Measurements from ENCODE around the gene RCE1.

RCE1 gene

DNA sequence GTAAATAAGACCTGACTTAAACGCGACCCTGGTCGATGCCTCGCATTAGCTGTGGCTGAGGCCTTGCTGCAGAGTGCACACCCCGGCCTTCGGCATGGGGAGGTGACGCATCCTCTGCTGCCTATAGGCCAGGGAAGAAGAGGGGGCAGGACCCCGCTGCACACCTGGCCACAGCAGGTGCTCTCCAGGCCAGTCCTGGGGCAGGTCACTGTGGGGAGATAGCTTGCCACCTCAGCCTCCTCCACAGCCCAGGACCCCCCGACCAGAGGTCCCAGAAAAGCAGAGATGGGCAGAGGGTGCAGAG is 26.3 kb downstream of the RCE1 start:
- in situ Hi-C loops (cut with MboI; ENCODE audit: low sequenced_read_pairs, unreplicated experiment), result no loop called here
- TF ChIP-seq, protein P1, sequence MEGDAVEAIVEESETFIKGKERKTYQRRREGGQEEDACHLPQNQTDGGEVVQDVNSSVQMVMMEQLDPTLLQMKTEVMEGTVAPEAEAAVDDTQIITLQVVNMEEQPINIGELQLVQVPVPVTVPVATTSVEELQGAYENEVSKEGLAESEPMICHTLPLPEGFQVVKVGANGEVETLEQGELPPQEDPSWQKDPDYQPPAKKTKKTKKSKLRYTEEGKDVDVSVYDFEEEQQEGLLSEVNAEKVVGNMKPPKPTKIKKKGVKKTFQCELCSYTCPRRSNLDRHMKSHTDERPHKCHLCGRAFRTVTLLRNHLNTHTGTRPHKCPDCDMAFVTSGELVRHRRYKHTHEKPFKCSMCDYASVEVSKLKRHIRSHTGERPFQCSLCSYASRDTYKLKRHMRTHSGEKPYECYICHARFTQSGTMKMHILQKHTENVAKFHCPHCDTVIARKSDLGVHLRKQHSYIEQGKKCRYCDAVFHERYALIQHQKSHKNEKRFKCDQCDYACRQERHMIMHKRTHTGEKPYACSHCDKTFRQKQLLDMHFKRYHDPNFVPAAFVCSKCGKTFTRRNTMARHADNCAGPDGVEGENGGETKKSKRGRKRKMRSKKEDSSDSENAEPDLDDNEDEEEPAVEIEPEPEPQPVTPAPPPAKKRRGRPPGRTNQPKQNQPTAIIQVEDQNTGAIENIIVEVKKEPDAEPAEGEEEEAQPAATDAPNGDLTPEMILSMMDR (IDR thresholded peaks at IDR 0.05; ENCODE audit: borderline replicate concordance, control extremely low read depth, extremely low read depth, insufficient read depth, missing control alignments), result no peak
- no peak for DNase-seq (ENCODE audit: low spot score)

DNA sequence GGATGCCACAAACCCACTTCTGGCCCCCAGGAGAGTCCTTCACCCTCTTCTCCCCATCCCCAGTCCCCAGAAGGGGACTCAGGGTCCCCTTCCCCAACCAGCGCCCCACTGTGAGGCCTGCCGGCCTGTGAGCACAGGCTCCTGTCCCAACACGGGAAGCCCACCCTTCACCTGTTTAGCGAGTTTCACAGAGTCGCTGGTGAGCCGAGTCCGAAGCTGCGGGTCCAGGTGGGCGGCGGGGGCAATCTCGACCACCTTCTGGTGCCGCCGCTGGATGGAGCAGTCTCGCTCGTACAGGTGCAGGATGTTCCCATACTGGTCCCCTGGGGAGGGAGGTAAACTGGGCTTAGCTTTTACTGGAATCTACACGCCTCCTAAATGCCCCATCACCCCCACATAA is 26.9 kb downstream of the RCE1 start:
- DNase-seq (ENCODE audit: low spot score), result no peak
- TF ChIP-seq, protein P1 (IDR thresholded peaks at IDR 0.05; ENCODE audit: borderline replicate concordance, control extremely low read depth, extremely low read depth, insufficient read depth, missing control alignments), result no peak
- in situ Hi-C loops (cut with MboI; ENCODE audit: low sequenced_read_pairs, unreplicated experiment), result no loop called here

DNA sequence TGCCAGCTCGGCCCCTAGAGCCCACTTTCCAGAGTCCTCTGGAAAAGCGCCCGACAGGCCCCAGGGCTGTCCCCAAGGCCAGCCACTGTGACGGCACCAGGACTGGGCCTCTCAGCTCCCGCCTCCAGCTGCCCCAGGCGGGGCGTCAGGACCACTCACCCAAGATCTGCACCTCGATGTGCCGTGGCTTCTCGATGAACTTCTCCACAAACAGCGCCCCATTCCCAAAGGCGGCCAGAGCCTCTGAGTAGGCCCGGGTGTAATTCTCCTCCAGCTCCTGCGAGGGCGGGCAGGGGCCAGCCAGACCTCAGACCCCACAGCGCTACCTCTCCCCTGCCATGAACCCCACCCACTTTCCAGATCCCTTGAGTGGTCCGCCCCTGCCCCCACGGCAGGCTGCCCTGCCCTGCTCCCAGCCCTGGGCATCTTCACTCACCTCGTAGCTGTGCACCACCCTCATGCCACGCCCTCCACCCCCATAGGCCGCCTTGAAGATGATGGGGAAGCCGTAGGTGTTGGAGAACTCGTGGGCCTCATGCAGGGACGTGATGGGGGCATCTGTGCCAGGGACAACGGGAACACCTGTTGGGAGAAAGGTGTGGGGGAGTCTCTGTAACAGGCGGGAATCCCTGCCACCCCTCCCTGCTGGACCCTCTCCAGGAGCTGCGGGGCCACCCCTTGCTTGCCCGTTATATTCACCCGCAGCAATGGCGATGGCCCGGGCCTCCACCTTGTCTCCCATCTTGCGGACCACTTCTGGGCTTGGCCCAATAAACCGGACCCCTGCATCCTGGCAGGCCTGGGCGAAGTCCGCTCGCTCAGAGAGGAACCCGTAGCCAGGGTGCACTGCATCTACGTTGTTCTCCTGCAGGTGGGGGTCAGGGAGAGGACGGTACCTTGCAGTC is 27.6 kb downstream of the RCE1 start:
- in situ Hi-C loops (cut with MboI; ENCODE audit: low sequenced_read_pairs, unreplicated experiment), result no loop called here
- TF ChIP-seq, protein P1 (IDR thresholded peaks at IDR 0.05; ENCODE audit: borderline replicate concordance, control extremely low read depth, extremely low read depth, insufficient read depth, missing control alignments), result no peak
- no peak for DNase-seq (ENCODE audit: low spot score)

DNA sequence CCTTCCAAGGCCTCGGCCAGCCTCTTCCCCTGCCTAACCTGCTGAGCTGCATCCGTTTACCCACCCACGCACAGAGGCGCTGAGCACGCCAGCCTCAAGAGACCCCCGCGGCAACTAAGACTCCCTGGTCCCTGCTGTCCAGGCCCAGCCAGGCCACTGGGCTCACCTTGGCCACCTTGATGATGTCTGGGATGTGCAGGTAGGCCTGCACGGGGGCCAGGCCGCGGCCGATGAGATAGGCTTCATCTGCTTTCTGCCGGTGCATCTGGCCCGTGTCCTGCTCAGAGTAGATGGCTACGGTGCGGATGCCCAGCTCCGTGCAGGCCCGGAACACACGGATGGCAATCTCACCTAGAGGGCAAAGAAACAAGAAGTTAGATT is 28.3 kb downstream of the RCE1 start:
- TF ChIP-seq, protein P1 (IDR thresholded peaks at IDR 0.05; ENCODE audit: borderline replicate concordance, control extremely low read depth, extremely low read depth, insufficient read depth, missing control alignments), result no peak
- DNase-seq (ENCODE audit: low spot score), result no peak
- in situ Hi-C loops (cut with MboI; ENCODE audit: low sequenced_read_pairs, unreplicated experiment), result no loop called here

DNA sequence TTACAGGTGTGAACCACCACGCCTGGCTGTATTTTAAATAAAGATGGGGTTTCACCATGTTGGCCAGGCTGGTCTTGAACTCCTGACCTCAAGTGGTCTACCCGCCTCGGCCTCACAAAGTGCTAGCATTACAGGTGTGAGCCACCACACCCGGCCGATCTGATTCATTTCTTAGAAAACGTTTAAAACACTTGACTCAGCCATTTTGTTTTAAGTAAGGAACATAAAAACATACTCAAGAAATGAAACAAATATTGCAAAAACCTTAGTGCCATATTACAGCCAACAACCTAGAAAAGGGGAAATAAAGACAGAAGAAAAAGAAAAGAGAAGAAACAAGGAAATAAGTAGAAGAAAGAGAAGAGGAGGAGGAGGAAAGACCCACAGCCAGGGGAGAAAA is 31.0 kb downstream of the RCE1 start:
- TF ChIP-seq, protein P1 (IDR thresholded peaks at IDR 0.05; ENCODE audit: borderline replicate concordance, control extremely low read depth, extremely low read depth, insufficient read depth, missing control alignments), result no peak
- in situ Hi-C loops (cut with MboI; ENCODE audit: low sequenced_read_pairs, unreplicated experiment), result no loop called here
- no peak for DNase-seq (ENCODE audit: low spot score)

DNA sequence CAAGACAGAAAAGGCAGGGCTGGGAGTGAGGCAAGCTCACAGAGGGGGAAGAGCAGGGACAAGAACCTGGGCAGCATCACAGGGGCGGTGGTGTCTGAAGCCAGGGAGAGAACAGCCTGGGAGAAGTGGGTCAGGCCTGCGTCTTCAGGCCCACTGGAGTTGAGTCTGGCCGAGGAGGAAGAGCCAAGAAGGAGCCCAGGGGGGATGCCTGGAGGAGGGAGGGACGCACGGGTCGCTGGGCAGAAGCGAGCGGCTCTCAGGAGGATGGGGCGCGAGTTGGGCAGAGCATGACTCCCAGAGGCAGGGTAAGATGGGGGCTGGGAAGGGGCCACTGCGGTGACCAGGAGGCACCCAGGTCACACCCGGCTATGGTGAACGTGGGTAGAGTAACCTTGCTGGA is 32.1 kb downstream of the RCE1 start:
- in situ Hi-C loops (cut with MboI; ENCODE audit: low sequenced_read_pairs, unreplicated experiment), result no loop called here
- DNase-seq (ENCODE audit: low spot score), result no peak

More for the DNA sequence above, 32.1 kb downstream of the RCE1 start:
- TF ChIP-seq, protein P1 (IDR thresholded peaks at IDR 0.05; ENCODE audit: borderline replicate concordance, control extremely low read depth, extremely low read depth, insufficient read depth, missing control alignments), result no peak
